HepG2 (cell line): ENCODE results near the gene OR1C1. TPM values are rescaled to one million over a fixed set of nuclear protein-coding genes. Genes with fewer than 3 reads are reported as not detected.

ENCODE experiments used
- ATAC-seq: fragments of 200-7000 bp; cut with Tn5 transposase; 3 replicates; pipeline ENCODE4 v1.9.1; 2020; ENCODE audit warnings: mild to moderate bottlenecking, moderate library complexity
- BruUV-seq: library from RNA; stranded (reverse); fragments of 400-500 nt; replicated peaks from 2 replicates; lab custom pipeline; 2021; lab: Mats Ljungman, UMichigan
- CTCF ChIA-PET: fragments of 300-600 bp; formaldehyde crosslinking; extraction: SDS; loops from one replicate; lab custom pipeline; 2021; ENCODE audit warnings: low total read pairs, inconsistent platforms, low intra/inter-chr PET ratio; lab: Yijun Ruan, JAX
- POLR2A ChIA-PET: fragments of 350-600 bp; sonication (Branson Sonifier 250); formaldehyde crosslinking; loops from one replicate; lab custom pipeline; 2020; ENCODE audit warnings: antibody characterized with exemption, inconsistent platforms; lab: Yijun Ruan, JAX
- DNase-seq: peaks from one replicate; pipeline ENCODE4 v3.0.0-alpha.2; 2015; ENCODE audit warnings: low spot score
- FAIRE-seq: peaks from 3 replicates; lab custom pipeline; 2011; peaks lifted over from hg19 to GRCh38; lab: Jason Lieb, UNC
- H2AFZ ChIP-seq: one replicate; pipeline ENCODE4 v1.6.1; 2011; ENCODE audit warnings: low read length, inconsistent platforms
- H3K27ac ChIP-seq: fragments of 300-600 bp; 3 replicates; pipeline ENCODE4 v1.8.0; 2011; ENCODE audit warnings: mixed run types, mild to moderate bottlenecking, mixed read lengths, low read length, inconsistent platforms; ENCODE audit not compliant: insufficient read depth; ENCODE audit errors: extremely low read length
- H3K27me3 ChIP-seq, 2 experiments: fragments of 200-600 bp in 1 of 2; 2 replicates in 1 of 2; 3 replicates in 1 of 2; pipeline versions ENCODE4 v1.6.0 to v1.8.0; 2011; ENCODE audit warnings: low read length in 2 of 2, mild to moderate bottlenecking in 2 of 2, moderate library complexity in 2 of 2, inconsistent platforms in 1 of 2; ENCODE audit not compliant: insufficient read depth in 2 of 2, control insufficient read depth in 1 of 2
- H3K36me3 ChIP-seq, 2 experiments: fragments of 200-600 bp in 1 of 2; replicated peaks in 1 of 2; 2 replicates in 1 of 2; 3 replicates in 1 of 2; pipeline versions ENCODE4 v1.5.1 to v1.8.0; 2011; ENCODE audit warnings: low read length in 2 of 2, inconsistent platforms in 1 of 2; ENCODE audit not compliant: insufficient read depth in 2 of 2, control insufficient read depth in 1 of 2
- H3K4me1 ChIP-seq: 2 replicates; pipeline ENCODE4 v1.5.1; 2012; ENCODE audit warnings: low read length, inconsistent platforms; ENCODE audit not compliant: insufficient read depth
- H3K4me2 ChIP-seq: 2 replicates; pipeline ENCODE4 v1.6.0; 2011; ENCODE audit warnings: low read depth, low read length, inconsistent platforms
- H3K4me3 ChIP-seq, 3 experiments: fragments of 200-600 bp in 1 of 3; sonication (generic), shearing (Covaris generic) in 1 of 3; replicated peaks in 1 of 3; 2 replicates each; pipeline ENCODE4 v1.5.1; 2011 to 2016; ENCODE audit warnings: low read length in 3 of 3, inconsistent platforms in 2 of 3, low read depth in 2 of 3, mild to moderate bottlenecking in 2 of 3, control low read depth in 1 of 3, mixed read lengths in 1 of 3; ENCODE audit not compliant: insufficient read depth in 1 of 3
- H3K79me2 ChIP-seq: one replicate; pipeline ENCODE4 v1.6.1; 2011; ENCODE audit warnings: low read length, inconsistent platforms; ENCODE audit not compliant: insufficient read depth
- H3K9ac ChIP-seq: 2 replicates; pipeline ENCODE4 v1.6.0; 2011; ENCODE audit warnings: mild to moderate bottlenecking, low read depth, low read length, inconsistent platforms; ENCODE audit not compliant: insufficient read depth
- H3K9me3 ChIP-seq: 2 replicates; pipeline ENCODE4 v1.5.1; 2012; ENCODE audit warnings: mild to moderate bottlenecking, low read length
- H4K20me1 ChIP-seq: 2 replicates; pipeline ENCODE4 v1.6.0; 2011; ENCODE audit warnings: inconsistent platforms, mild to moderate bottlenecking, low read length, moderate library complexity; ENCODE audit not compliant: insufficient read depth
- AGO2 ChIP-seq: fragments of 200-400 bp; formaldehyde crosslinking; optimal IDR thresholded peaks from 2 replicates; pipeline ENCODE3; 2017; ENCODE audit warnings: mild to moderate bottlenecking, low read depth, low read length, moderate library complexity
- CEBPZ ChIP-seq: IDR thresholded peaks from 2 replicates; pipeline ENCODE4 v1.6.1; 2012; ENCODE audit warnings: low read length, improper control_type of control experiment
- HNF4G ChIP-seq, 2 experiments: sonication (generic) in 1 of 2; formaldehyde crosslinking in 1 of 2; IDR thresholded peaks; 2 replicates each; pipeline versions ENCODE4 v1.4.0 to v1.6.1; 2011 to 2020; ENCODE audit warnings: borderline replicate concordance in 2 of 2, low read depth in 2 of 2, mild to moderate bottlenecking in 2 of 2, low read length in 1 of 2, missing genetic modification reagents in 1 of 2, moderate library complexity in 1 of 2
- MTF2 ChIP-seq: sonication (generic); formaldehyde crosslinking; IDR thresholded peaks from 2 replicates; pipeline ENCODE4 v1.5.0; 2020; ENCODE audit warnings: missing genetic modification reagents, borderline replicate concordance
- NR2C2 ChIP-seq: sonication (generic); formaldehyde crosslinking; IDR thresholded peaks from 2 replicates; pipeline ENCODE4 v1.4.0; 2020; ENCODE audit warnings: missing genetic modification reagents, mild to moderate bottlenecking, moderate library complexity, borderline replicate concordance
- PITX1 ChIP-seq: sonication (generic); formaldehyde crosslinking; IDR thresholded peaks from 2 replicates; pipeline ENCODE4 v1.5.1; 2020; ENCODE audit warnings: mild to moderate bottlenecking, missing genetic modification reagents
- POLR2AphosphoS2 ChIP-seq: IDR thresholded peaks from 2 replicates; pipeline ENCODE4 v1.6.1; 2011; ENCODE audit warnings: low read depth, low read length, improper control_type of control experiment
- ZBTB1 ChIP-seq: sonication (generic); formaldehyde crosslinking; IDR thresholded peaks from 2 replicates; pipeline ENCODE4 v1.4.0; 2020; ENCODE audit warnings: missing genetic modification reagents, borderline replicate concordance
- ZFP62 ChIP-seq: sonication (generic); formaldehyde crosslinking; IDR thresholded peaks from 2 replicates; pipeline ENCODE4 v1.4.0; 2020; ENCODE audit warnings: missing genetic modification reagents
- ZNF281 ChIP-seq: sonication (generic); formaldehyde crosslinking; IDR thresholded peaks from 2 replicates; pipeline ENCODE4 v1.4.0; 2020; ENCODE audit warnings: missing genetic modification reagents, borderline replicate concordance
- ZNF543 ChIP-seq: sonication (generic); formaldehyde crosslinking; IDR thresholded peaks from 2 replicates; pipeline ENCODE4 v1.4.0; 2020; ENCODE audit warnings: mild to moderate bottlenecking, missing genetic modification reagents
- WGBS: methylation state at CpG from one replicate; pipeline ENCODE4 v1.1.6; 2017; ENCODE audit warnings: low lambda C conversion rate; 5-methylcytosine and 5-hydroxymethylcytosine counted together
- in situ Hi-C: cut with HindIII; loops from 2 replicates; pipeline ENCODE4 v1.10.0; 2017; ENCODE audit warnings: low pct_unique_long_range_greater_than_20kb; ENCODE audit not compliant: extremely low pct_ligation_motif_present
- intact Hi-C: fragments of 100-400 bp; cut with micrococcal nuclease; formaldehyde crosslinking; loops from one replicate; pipeline ENCODE4 v1.10.0; 2022; ENCODE audit not compliant: unreplicated experiment
- polyA plus RNA-seq, 8 experiments: library from polyadenylated mRNA; depleted of rRNA in 3 of 8; stranded (reverse) in 7 of 8; unstranded in 1 of 8; fragments of >200 nt; fragmentation: Illumina TruSeq in 4 of 8; extraction: Trizol in 4 of 8; gene quantifications; 2 replicates each; pipeline versions ENCODE4 v1.2.1 to v1.2.3, GENCODE V29; 2011 to 2016; ENCODE audit warnings: low read depth in 4 of 8, missing spikeins in 1 of 8, mixed read lengths in 1 of 8; ENCODE audit not compliant: insufficient read depth in 1 of 8
- total RNA-seq, 5 experiments: library from RNA; depleted of rRNA; stranded (reverse); fragments of >200 nt; fragmentation: Illumina TruSeq; extraction: Trizol; gene quantifications; 2 replicates each; pipeline ENCODE4 v1.2.3, GENCODE V29; 2016; ENCODE audit warnings: low read depth in 1 of 5
- TF ChIP-seq, protein P1 (sequence below): sonication (generic); formaldehyde crosslinking; IDR thresholded peaks from 2 replicates; pipeline ENCODE4 v1.5.0; 2020; ENCODE audit warnings: mild to moderate bottlenecking, missing genetic modification reagents, borderline replicate concordance

The OR1C1 gene
- total and polyA plus RNA-seq, 2 of the 13 experiments (the other 11 are each of a cell fraction or from before 2014, with no cell fraction given), result not detected

GRCh38 chr1:247746391-247746935, 13.9 kb downstream of the OR1C1 start:
- DNase-seq, result no peak
- Histone ChIP-seq H2AFZ (no peak overlapping the region), H3K9ac (no peak overlapping the region), H3K27ac (no peak overlapping the region), H3K4me1 (no peaks in the 10 kb centered on the region), H4K20me1 (no peaks in the 10 kb centered on the region), H3K4me2 (no peak overlapping the region), H3K36me3 (no peaks in the 10 kb centered on the region), H3K9me3 (peaks cover 86% of the 10 kb centered on the region), H3K27me3 (no peaks in the 10 kb centered on the region), H3K79me2 (no peaks in the 10 kb centered on the region), H3K4me3 (no peak overlapping the region)
- ChIA-PET POLR2A (no interaction called here), CTCF (no interaction called here)
- WGBS, result 20% methylated on average over 3 of the region's 3 CpGs
- intact Hi-C loops, result no loop called here
- FAIRE-seq, result no peak
- ATAC-seq, result no peak
- in situ Hi-C loops, result no loop called here
- no TSS peak for BruUV-seq
- TF ChIP-seq NR2C2 (CRISPR knock-in tag), result no peak
- TF ChIP-seq AGO2, result no peak
- TF ChIP-seq POLR2AphosphoS2, result no peak
- TF ChIP-seq MTF2 (CRISPR knock-in tag), result no peak
- TF ChIP-seq ZNF281, result no peak
- TF ChIP-seq ZBTB1 (CRISPR knock-in tag), result no peak
- no peak for TF ChIP-seq PITX1 (CRISPR knock-in tag)
- no peak for TF ChIP-seq ZNF543 (CRISPR knock-in tag)
- TF ChIP-seq HNF4G (IDR thresholded peaks at IDR 0.05; ENCODE audit: borderline replicate concordance, low read depth, low read length), result no peak
- TF ChIP-seq HNF4G (CRISPR knock-in tag; IDR thresholded peaks at IDR 0.05; ENCODE audit: borderline replicate concordance, low read depth), result no peak
- TF ChIP-seq, protein P1, sequence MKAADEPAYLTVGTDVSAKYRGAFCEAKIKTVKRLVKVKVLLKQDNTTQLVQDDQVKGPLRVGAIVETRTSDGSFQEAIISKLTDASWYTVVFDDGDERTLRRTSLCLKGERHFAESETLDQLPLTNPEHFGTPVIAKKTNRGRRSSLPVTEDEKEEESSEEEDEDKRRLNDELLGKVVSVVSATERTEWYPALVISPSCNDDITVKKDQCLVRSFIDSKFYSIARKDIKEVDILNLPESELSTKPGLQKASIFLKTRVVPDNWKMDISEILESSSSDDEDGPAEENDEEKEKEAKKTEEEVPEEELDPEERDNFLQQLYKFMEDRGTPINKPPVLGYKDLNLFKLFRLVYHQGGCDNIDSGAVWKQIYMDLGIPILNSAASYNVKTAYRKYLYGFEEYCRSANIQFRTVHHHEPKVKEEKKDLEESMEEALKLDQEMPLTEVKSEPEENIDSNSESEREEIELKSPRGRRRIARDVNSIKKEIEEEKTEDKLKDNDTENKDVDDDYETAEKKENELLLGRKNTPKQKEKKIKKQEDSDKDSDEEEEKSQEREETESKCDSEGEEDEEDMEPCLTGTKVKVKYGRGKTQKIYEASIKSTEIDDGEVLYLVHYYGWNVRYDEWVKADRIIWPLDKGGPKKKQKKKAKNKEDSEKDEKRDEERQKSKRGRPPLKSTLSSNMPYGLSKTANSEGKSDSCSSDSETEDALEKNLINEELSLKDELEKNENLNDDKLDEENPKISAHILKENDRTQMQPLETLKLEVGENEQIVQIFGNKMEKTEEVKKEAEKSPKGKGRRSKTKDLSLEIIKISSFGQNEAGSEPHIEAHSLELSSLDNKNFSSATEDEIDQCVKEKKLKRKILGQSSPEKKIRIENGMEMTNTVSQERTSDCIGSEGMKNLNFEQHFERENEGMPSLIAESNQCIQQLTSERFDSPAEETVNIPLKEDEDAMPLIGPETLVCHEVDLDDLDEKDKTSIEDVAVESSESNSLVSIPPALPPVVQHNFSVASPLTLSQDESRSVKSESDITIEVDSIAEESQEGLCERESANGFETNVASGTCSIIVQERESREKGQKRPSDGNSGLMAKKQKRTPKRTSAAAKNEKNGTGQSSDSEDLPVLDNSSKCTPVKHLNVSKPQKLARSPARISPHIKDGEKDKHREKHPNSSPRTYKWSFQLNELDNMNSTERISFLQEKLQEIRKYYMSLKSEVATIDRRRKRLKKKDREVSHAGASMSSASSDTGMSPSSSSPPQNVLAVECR (CRISPR knock-in tag), result no peak
- no peak for TF ChIP-seq ZFP62 (CRISPR knock-in tag)
- TF ChIP-seq CEBPZ, result no peak
